Hematopoietic multipotent progenitor cell treated with erythropoietin and hydrocortisone succinate and interleukin-3 and kit ligand, for 6 days (in vitro differentiated cells): ENCODE results near the gene SCGB1D1.

Source experiments
- DNase-seq: peaks from one replicate; pipeline ENCODE4 v3.0.0-alpha.2; 2015

SCGB1D1 gene

DNA sequence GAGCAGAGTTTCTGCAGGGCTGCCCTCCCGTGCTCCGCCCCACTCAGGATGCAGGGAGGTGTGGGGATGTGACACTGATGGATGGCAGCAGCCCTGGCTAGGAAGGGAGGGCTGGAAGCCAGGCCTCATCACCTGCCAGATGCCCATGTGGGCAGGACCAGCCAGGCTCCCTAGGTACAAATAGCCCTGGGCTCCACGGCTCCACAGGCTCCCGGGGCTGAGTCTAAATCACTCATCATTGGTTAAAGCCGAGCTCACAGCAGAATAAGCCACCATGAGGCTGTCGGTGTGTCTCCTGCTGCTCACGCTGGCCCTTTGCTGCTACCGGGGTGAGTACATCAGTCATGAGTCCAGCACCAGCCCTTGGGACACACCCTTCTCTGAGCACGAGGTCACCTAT is at the start of gene SCGB1D1:
TSS of gene SCGB1D1 (plus strand) at position 206 of the 400 bp plus-strand sequence. CDS start at position 275, 69 bp downstream.
- no peak for DNase-seq

GRCh38 chr11:62140304-62141110 is 49.5 kb upstream of the SCGB1D1 start:
- DNase-seq = no peak

- no peak for DNase-seq
These were observed 48.6 kb upstream of the SCGB1D1 start for GRCh38 chr11:62141111-62142042.

- no peak for DNase-seq
These were observed 48.0 kb upstream of the SCGB1D1 start for GRCh38 chr11:62142043-62142375.

GRCh38 chr11:62142921-62143320 is 47.1 kb upstream of the SCGB1D1 start:
- no peak for DNase-seq

DNA sequence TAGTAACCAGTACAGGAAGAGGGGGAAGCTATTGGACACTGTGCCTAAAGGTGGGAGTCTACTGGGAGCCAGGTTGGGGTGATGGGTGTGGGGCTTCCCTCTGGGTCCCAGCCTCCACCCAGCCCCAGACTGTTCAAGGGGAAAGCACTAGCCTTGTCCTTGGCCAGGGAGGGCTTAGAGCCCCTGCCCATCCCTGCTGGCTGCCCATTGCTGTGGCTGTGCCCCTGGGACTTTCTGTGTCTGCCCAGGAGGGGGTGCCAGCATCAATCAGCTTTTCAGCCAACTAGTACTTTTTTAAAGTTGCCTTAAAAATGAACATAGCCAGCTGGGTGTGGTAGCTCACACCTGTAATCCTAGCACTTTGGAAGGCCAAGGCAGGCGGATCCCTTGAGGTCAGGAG is 46.3 kb upstream of the SCGB1D1 start:
- no peak for DNase-seq

- DNase-seq = no peak
These were observed 45.3 kb upstream of the SCGB1D1 start for GRCh38 chr11:62144641-62145255.

DNA sequence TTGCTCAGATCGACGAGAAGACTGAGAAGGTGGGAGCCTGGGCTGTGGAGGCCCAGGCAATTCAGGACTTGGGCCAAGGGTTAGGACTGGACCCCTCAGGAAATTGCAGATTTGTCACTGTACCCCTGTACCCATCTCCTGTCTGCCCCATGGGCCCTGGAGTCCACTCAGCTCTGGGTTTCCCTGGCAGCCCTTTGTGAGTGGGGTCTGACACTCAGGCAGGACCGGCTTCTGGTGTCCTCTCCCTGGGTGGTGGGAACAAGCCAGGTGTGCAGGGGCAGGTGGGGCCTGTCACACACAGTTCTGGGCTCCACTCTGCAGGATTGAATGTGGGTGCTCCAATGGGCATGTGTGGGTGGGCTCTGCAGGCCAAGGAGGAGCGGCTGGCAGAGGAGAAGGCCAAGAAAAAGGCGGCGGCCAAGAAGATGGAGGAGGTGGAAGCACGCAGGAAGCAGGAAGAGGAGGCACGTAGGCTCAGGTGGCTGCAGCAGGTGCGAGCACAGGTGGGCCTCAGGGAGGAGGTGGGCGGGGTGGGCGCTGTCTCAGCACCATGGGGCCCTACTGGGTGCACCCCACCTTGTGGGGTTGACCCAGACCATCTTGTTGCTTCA is 44.6 kb upstream of the SCGB1D1 start:
- DNase-seq = no peak

- no peak for DNase-seq
These were observed 43.4 kb upstream of the SCGB1D1 start for GRCh38 chr11:62146476-62147200.

DNA sequence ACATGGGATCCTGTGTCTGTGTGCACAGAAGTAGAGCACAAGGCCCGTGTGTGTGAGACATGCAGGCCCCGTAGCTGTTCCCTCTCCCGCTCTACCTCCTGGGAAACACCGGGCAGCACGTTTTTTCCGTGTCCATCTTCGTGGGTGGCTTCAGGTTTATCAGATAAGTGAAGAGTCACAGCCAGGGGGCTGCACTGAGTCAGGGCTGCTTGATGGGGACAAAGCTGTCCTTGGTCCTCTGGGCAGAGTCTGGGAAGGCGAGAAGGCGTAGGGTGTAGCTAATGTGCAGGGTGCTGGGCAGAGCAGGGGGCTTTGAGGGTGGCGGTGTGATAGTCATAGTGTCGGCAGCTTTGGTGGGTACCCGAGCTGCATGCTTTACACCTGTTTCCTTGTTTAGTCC is 42.5 kb upstream of the SCGB1D1 start:
- no peak for DNase-seq

DNA sequence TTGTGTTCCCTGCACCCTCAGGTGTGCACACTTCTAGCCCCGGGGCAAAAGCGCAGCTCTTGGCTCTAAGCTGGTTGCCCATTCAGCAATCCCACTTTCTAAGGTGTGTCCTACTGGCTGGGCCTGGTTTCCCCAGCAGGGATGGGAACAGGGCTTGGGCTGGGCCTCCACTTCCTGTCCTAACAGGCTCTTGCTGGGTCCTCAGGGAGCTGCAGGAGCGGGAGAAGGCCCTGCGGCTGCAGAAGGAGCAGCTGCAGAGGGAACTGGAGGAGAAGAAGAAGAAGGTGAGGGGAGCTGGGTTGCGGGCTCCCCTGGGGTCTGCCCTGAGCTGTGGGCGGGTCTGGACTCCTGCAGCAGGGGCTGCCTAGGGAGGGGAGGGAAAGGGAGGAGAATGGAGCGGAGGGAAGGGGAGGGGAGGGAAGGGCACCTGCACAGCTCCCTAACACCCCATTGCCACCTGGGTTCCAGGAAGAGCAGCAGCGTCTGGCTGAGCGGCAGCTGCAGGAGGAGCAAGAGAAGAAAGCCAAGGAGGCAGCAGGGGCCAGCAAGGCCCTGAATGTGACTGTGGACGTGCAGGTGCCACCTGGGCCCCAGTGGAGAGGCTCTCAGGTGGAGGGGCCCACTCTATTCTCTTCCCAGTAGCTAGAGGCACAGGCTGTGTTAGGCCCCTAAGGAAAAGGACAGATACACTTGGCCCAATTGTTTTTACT is 41.6 kb upstream of the SCGB1D1 start:
- no peak for DNase-seq

GRCh38 chr11:62149986-62150886 is 39.8 kb upstream of the SCGB1D1 start:
- no peak for DNase-seq

- DNase-seq = no peak
These were observed 38.9 kb upstream of the SCGB1D1 start for GRCh38 chr11:62150887-62151736.

GRCh38 chr11:62151737-62152102 is 38.3 kb upstream of the SCGB1D1 start:
- DNase-seq = no peak

- DNase-seq = no peak
These were observed 37.5 kb upstream of the SCGB1D1 start for GRCh38 chr11:62152245-62153086.

- DNase-seq = no peak
These were observed 37.0 kb upstream of the SCGB1D1 start for GRCh38 chr11:62153087-62153395.

DNA sequence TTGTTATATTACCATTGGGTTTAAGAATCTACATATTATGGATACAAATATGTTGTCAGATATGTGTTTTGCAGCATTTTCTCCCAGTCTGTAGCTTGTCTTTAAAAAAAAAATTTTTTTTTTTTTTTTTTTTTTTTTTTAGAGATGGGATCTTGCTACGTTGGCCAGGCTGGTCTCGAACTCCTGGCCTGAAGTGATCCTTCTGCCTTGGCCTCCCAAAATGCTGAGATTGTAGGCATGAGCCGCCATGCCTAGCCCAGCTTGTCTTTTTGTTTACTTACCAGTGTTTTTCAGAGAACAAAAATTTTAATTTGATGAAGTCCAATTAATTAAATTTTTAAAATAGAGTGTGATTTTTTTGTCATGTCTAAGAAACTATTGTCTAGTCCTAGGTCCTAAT is 36.4 kb upstream of the SCGB1D1 start:
- no peak for DNase-seq

GRCh38 chr11:62157603-62158002 is 32.4 kb upstream of the SCGB1D1 start:
- DNase-seq = no peak

DNA sequence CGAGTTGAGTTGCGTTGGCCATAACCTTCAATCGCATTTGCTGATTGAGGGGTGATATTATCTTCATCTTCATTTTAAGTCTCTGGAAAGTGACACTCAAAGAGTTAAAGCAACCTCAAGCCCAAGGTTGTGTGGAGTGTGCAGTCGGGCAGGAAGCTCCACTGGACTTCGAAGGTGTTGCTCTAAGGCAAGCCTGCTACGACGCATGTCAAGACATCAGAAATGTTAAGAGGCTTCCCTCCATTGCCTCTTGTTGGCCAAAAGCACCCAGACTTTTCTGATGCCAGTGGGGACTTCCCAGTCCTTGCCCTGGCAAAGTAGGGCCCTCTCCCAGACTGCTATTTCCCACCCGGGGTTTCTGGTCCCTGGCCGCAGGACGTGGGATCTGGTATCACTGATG is 23.6 kb upstream of the SCGB1D1 start:
- DNase-seq = no peak
